HS-5 (cell line): Measurements from ENCODE around the gene RNF26.
"Not testable (repeated sequence)": the region's sequence is repeated elsewhere in the genome, so short reads cannot be mapped to it uniquely, and the experiment has no call there.

ENCODE experiments used
- DNase-seq: peaks from one replicate; pipeline ENCODE4 v3.0.0-alpha.2; 2012; ENCODE audit warnings: low read depth

RNF26 gene

DNA sequence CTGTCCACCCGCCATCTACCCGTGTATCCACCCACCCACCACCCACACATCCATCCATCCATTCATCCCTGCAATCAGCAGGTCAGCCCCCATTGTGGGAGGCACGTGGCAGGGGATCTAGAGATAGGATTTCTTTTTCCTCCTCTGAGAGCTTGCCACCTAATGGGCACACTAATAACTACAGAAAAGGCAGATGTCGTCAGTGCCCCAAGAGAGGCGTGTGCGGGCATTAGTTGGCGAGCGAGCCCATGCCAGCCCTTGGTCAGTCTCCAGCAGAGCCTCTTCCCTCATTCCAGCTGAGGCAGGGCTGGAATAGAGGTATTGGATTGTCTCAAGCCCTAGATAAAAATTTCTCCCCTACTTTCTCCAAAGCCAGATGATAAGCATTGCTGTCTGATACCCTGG, 37.5 kb downstream of the RNF26 start:
- DNase-seq = no peak

DNA sequence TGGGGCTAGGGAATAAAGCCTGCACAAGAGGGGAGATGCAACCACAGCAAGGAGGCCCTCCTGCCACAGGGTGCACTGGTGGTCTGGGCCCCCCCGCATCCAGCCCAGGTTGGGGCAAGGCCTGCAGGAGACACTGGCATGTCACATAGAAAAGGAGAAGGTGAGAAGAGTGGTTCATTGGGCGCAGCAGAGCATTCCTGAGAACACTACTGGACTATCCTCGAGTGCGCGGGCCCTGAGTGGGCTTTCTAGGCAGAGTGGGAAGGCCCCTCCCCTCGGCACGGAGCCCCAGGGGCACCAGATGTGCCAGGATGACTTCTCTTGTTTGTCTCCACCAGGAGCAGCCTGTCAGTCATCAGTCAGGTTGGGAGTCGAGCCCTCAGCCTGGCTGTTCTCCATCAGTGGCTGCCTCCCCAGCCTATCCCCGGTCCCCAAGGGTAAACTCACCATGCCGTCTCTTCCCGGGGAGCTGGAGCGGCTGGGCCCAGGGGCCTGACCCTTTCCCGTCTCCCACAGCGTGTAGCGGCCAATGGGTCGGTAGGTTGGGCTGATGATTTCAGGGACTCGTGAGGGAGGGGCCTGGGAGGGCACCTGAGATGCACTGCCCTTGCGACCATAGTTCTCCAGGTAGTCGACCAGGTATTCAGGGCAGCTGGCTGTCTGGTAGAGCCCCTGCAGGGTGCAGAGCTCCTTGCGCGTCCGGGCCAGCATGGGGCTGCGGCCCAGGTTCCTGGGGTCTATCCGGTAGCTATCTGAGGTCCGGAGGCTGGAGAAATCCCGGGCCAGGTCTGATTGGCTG, 38.1 kb downstream of the RNF26 start:
- DNase-seq = no peak

DNA sequence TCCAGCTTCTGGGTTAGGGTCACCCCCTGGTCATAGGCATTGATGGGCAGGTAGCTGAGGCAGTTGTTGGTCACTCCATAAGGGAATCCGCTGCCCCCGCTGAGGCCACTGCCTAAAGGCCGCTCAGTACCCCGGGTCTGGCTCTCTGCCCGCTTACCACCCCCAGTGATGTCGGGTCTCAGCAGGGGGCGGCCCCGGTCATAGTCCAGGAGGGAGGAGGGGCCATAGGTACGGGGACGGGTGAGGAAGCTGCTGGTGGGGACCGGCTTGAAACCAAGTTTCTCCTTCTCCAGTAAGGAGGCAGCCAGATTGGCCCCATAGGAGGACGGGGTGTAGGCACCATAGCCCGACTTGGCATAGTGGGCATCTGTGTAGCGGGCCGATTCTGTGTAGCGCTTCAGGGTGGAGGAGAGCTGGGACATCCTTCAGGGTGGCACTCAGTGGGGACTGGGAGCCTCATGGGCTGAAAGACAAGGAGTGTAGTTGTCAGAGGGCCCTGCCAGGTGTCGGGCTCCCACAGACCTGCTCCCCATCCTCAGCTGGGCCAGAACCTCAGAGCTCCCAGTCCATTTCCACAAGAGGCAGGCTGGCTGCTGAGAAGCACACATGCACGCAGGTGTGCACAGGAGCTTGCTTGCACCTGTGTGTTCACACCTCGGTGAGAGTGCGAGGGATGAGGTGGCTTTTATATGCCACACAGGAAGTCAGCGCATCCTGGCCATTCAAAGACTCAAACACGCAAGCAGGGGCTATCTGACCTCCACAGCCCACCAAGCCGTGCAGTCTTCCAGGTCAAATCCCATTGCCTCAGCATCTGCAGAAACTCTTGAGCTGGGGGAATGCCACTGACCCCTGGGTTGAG, 39.0 kb downstream of the RNF26 start:
- no peak for DNase-seq

DNA sequence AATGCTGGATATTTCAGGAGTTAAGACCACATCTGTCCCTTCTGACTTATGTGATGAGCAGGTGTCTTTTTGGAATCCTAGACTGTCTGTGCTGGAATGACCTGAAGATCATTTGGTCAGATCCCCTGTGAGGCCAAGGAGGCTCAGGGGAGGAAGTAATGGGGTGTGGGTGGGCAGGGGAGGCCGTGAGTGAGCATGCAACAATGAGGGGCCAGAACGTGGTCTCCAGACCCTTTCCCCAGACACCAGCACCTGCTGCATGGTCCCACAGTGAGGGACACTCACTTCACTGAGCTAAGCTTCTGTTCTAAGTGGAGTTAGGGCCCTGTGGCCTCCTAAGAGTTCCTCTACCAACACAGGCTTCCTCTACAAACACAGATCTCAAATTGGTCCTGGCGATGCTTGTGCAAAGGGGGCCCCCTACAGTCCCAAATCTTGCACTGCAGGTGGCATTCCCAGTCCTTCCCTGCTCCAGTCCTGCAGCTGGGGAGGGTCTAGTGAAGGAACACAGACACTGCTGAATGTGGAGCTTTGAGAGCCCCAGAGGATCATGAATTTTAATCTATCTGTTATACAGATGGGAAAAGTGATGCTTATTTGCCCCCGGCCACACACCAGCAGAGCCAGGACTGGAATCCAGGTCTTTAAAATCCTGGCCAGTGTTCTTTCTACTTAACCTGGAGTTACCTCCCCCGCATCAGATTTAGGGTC, 39.7 kb downstream of the RNF26 start:
- no peak for DNase-seq

DNA sequence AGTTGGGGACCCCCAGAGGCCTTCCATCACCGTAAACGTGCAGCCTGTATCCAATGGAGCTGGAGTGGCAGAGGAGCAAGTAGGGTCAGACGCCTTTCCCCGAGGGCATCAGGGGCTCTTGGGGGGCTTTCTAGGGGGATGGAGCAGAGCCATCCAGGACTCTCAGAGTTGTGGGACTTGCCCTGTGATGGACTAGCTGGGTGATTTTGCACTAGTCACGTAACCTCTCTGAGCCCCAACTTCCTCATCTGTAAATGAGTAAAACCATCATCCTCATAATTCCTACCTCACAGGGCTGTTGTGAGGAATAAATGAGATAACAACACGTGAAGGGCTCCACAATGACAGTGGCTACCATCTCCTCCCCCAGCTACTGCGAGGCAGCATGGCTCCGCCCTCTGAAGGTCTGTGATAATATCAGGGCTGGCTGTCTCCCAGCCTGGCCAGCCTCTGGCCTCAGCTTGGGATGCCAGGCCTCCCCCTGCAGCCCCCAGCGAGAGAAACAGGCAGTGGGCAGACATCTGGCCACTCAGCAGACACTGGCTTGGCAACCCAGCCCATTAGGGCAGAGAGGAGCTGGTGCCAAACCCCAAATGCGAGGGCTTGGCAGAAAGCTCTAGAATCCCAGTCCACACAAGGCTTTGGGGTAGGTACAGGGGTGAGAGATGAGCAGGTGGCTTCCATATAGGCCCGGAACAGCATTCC, 40.5 kb downstream of the RNF26 start:
- DNase-seq = no peak

DNA sequence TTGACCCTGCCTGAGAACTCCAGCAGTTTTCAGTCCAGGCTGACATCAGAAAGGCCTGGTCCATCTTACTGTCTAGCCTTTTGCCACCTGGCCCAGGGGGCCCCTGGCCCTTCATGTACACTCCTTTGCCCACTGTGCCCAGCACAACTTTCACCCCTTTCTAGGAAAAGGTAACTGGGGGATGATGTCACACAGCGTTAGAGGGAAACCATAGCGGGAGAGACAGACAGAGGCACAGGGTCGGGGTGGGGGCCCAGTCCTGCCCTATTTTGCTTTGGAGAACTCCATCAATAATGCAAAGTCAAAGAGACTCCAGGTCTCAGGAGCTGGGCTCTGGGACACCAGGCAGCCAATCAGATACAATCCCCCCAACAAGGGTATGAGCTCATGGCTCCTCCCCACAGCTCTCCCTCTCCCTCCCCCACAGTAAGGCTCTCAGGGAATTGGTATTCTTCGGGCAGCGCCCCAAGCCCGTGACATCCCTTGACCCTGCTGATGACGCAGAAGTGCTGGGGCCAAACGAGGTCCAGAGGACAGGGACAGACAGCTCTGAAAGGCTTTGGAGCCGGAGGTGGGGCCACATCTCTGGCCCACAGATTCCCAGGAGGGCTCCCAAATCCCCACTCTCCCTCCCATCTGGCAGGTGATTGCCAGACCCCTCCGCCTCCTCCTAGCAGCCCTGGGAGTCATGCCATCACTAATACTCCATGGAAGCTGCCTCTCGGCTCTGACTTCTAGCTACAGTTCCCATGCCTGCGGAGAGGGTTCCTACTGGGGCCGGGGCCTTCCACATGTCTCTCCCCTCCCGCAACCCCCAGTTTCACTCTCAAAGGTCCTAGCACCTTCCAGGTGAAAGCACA, 41.2 kb downstream of the RNF26 start:
- DNase-seq = no peak

DNA sequence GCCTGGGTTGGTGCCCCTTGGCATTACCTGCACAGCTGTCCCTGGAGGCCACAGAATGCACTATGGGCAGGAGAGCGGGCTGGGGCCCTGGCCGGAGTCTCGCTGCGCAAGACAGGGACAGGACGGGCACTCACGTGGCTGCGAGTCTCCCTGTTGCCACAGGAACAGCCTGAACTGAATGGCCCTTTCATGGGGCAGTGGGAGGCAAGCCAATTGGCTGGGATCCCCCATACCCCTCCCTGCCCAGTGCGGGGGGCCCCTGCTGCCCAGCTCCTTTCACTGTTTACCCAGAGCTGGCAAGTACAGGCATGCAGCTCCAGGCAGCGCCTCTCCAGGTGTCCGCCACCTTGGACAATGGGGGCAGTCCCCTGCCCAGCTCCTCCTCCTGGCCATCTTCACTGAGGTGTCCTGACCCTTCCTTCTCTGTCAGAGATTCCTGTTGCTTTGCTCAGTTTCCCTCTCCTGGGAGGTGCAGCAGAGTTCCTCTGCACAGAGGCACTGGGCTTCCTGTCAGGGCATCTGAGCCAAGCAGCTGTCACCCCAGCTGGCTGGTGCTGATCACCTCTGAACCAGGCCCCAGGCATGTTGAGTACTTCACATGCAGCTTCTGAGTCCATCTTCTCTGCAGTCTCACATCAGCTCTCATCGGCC, 42.0 kb downstream of the RNF26 start:
- no peak for DNase-seq

DNA sequence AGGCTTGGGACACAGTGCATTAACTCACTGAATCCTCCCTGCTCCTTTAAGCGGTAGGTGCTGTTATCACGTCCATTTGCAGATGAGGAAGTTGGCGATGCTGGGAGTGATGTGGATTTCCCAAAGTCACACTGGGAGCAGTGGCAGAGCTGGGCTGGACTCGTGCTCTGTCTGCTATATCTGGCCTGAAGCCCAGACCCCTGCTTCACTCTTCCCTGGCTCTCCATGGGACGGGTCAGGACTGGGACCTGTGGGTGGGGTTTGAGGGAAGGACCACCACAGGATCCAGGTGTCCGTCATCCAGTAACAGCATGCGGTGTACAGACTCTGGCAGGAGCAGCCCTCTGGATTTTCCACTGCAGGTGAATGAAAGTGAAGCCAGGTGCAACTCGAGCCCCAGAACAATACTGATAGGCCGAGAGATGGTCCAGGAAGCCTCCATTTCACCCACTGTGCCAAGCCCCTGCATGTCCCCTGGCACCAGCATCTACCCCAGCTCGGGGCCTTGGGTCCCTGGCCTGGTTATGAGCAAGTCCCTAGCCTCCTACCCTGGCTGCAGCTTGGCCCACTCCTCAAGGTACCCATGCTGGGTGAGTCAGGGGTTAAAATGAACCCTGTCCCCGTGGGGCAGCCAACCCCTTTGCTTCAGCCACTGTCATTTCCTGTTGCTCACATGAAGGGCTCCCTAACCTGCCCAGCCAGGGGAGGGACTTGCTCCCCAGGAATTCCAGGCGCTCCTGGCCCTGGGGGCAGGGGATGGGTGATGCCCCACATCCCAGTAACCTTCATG, 43.0 kb downstream of the RNF26 start:
- no peak for DNase-seq

DNA sequence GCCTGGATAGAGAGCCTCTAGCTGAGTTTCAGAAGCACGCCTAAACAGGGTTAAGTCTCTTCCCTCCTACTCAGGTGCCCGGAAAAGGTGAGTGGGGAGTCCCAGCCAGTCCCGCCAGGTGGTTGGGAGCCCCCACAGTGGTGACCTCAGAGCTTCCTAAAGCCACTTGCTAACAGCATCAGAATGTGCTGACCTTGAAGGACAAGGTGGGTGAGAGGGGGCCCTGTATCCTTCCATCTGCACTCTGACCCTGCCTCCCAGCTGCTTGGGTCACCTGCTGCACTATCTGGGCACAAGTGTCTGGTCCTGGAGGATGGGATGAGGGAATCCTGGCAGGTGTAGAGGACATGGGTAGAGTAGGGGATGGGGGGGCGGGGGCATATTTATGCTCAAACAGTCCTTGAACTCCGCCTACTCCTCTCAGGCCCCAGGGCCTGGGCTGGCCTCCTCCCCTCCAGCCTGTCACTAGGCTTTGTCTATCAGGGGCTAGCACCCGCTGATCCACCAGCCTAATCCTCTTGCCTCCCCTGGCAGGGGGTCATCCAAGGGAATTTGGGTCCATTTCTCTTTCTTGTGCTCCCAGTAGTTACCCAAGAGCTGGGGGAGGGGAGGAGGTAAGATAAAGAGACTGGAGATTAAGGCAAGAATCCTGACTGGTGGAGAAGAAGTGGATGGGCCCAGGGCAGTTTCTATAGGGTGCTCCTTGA, 43.8 kb downstream of the RNF26 start:
- no peak for DNase-seq

DNA sequence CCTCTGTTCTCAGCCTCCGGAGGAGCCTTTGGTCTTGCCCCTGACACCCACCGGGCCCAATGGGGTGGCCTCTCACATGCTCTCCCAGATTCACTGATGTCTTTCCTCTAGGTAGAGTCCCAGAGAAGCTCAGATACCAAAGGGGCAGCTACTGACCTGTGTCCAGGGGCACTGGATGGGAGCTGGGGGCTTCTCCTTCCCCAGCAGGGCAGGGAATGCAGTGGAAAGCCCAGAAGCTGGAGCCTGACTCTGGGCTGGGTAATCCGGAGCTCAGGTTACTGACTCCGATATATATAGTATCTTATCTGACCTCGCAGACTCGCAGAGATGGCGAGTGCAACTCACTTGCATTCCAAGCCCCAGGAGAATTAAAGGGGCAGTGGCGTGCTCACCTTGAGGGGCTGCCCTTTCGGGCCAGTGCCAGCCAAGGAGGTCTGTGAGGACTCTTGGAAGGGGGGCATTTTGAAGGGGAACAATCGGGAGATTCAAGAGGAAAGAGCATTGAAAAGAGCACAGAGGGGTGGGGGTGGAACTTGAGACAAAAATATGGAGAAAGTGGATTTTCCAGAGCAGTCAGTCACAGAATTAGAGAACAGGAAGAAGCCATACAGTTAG, 44.6 kb downstream of the RNF26 start:
- DNase-seq = no peak

DNA sequence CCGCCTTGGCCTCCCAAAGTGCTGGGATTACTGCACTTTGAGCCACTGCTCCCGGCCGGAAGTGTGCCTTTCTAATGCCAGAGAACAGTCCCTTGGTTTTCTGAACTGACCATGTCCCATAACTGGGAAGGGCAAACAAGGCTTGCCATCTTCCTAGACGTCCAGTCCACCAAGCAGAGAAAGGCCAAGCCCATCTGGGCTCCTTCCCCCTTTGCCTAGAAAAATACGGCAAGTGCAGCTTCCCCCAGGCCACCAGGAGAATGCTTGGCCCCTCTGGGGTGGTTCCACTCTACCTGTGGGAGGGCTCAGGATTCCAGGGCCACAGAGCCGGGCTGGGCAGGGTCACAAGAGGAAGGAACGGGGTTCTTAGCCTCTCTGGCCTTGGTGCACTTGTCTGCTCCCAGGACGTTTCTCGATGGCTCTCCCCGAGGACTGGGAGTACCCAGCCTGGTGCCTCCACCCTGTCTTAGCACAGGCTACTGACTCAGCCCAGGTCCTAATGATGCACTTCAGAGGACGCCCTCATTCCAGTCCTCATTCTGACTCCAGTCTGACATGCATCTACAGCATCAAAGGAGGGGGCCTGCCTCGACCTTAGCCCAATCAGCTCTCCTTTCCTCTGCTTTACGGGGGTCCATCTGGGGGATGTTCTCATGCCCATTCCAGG, 46.0 kb downstream of the RNF26 start:
- DNase-seq = no peak

DNA sequence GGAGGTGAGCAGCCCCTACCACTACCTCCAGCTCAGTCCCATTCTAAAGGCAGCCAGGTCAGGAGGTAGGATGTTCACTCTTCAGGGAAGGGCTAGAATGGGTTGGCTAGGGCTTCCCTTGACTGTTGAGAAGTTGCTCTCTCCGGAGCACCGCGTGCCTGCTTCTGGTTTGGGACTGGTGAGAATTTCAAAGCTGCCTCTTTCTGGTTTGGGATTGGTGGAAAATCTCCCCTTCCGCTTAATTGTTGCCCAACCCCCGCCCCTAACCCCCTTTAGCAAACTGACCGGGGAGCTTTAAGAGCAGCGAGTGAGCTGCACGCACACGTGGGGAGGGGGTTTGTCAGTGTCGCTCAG, 46.5 kb downstream of the RNF26 start:
- no peak for DNase-seq

DNA sequence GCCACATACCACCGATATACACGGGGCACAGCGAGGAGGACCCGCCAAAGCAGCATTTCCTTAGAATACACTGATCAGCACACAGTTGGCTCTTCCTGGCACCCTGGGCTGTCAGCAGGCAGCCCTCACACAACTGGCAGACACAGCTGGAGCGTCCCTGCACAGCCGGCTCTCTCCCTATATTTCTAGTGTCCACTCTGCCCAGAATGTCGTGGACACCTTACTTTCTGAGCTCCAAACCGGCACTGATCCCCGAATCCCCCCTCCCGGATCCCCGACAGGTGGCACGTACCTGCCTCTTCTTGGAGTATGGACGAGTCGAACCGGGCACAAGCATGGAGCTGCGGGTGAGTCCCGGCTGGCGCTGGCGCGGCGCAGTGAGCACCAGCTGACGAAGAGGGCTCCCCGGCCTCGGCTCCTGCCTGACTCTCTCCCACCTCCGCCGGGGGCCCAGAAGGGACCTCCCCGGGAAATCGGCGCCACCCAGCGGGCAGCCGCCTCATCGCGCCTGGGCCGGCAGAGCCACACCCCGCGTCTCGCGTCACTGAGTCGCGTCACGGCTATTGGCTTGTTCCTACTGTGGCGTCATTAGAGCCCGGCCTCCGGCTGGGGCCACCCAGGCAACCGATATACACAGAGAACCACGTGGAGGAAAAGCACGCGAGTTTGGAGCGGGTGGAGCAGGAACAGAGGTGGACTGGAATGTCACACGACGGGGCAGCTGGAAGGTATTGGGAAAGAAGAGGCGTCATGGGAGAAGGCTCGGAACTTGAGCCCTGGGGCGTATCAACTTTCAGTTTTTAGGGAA, 47.1 kb downstream of the RNF26 start, which contains the start of gene USP2:
Gene USP2, minus strand, starts transcription at position 510 of the 808 bp plus-strand sequence. CDS start 8,210 bp downstream, outside the sequence.
- DNase-seq = peak; percentile 66

DNA sequence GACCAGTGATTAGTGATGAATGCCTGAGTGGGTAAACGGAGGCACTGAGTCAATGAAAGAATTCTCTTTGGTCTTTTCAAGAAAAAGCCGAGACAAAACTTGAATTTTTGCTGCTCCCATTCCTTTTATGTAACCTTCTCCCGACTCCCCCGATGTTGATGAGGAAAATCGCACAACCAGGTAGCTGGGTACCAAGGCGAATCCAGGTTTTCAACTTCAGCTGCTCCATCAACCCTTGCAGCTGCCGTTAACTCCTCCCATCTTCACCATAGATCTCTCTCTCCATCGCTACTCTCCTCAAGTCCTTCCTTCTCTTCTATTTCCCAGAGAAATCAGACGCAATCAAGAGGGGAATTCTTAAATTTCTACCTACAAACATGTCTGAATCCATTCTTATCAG, 47.8 kb downstream of the RNF26 start:
- DNase-seq = no peak

DNA sequence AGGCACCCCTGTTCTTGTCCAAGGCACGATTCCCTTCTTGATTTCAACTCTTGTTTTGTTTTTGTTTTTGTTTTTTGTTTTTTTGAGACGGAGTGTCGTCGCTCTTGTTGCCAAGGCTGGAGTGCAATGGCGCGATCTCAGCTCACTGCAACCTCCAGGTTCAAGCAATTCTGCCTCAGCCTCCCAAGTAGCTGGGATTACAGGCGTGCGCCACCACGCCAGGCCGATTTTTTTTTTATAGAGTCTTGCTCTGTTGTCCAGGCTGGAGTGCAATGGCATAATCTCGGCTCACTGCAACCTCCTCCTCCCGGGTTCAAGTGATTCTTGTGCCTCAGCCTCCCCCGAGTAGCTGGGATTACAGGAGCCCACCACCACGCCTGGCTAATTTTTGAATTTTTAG, 48.2 kb downstream of the RNF26 start:
- not testable (repeated sequence) for DNase-seq

DNA sequence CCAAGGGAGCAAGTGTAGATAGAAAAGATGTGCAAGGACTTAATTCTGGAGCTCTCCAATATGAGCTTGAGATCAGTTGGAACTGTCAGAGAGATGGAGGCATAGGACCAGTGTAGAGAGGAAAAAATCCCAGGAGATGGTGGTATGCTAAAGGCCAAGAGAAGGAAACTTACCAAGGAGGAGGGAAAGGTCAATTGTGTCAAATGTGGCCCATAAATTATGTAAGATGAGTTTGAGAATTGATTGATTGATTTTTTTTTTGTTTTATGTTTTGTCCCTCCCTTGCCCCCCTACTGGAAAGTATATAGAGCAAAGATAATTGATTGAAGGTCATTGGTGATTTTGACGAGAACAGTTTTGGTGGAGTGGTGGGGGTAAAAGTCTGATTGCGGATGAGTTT, 50.0 kb downstream of the RNF26 start:
- no peak for DNase-seq
